Measurements from ENCODE around the gene RTN4RL2.

The RTN4RL2 gene

DNA sequence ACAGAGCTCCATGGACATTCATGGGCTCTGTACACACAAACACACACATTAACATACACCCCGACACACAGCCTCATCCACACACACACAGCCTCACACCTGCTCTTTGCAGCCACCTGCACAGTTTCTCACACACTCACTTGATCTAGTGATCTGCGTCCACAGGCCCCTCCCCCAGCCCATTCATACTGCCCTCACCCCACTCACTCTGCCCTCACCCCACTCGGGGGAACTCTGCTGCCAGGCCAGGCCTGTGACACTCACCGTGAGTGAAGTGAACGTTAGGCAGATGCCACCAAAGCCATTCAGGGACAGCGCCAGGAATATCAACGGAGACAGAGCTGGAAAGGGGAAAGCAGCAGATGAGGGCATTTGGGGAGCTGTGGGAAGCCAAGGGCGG is 40.2 kb downstream of the RTN4RL2 start:
- no peak for DNase-seq (ENCODE audit: low spot score)

DNA sequence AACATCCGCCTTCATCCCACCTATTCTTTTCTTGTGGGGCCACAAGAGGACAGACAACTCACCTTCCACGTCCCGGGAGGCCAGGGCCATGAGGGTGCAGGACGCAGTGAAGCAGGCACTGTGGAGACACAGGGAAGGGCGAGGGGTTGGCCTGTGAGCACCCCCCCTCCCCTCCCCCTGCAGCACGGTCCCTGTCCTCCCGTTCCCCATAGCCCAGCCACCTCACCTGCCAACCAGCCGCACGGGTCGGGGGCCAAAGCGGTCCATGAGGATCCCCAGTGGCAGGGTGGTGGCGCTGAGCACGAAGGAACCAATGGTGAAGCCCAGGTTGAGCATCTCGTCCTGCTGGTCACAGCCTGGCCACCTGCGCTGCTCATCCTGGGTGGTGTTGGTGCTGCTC is 40.6 kb downstream of the RTN4RL2 start:
- DNase-seq (ENCODE audit: low spot score): no peak

DNA sequence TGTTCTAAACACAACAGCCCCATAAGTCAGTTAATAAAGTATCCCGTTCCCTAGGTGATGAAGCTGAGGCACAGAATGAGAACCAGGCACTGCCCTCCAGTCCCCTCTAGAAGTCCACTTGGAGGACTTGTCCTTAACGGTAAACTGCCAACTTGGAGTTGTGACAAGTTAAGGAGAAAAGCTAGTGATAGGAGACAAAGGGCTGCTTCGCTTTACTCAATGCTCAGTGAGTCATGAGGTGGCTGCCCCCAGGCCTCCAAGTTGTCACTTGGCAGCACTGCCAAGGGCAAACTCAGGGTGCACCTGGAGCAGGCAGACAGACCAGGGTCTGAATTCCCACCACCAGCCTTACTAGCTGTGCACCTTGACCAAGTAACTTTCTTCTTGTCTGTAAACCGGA is 41.6 kb downstream of the RTN4RL2 start:
- DNase-seq (ENCODE audit: low spot score): no peak

DNA sequence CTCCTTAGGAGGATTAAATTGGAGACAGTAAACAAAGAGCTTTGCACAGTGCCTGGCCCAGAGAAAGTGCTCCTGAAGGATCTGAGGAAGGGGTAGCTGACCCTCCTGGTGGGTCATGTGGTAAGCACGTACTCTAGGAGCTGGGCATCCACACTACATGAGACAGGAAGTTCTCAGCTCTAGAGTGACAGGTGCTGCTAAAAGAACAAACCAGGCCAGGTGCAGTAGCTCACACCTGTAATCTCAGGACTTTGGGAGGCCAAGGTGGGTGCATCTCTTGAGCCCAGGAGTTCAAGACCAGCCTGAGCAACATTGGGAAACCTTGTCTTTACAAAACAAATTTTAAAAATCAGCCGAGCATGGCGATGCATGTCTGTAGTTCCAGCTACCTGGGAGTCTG is 42.0 kb downstream of the RTN4RL2 start:
- no peak for DNase-seq (ENCODE audit: low spot score)

DNA sequence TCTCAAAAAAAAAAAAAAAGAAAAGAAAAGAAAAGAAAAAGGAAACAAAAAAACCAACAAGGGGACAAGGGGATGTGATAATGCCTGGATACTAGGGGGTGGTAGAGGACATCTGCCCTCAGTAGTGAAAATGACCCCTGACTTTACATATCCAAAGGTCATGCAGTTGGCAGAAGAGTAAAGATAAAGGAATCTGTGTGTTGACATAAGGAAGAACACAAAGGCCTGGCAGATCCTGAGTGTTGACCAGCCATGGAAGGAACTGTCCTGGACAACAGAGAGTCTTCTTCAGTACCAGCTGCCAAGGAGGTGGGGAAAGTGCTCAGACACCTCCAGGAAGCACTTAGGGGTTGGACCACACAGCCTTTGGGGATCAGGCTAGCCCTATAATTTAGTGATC is 42.5 kb downstream of the RTN4RL2 start:
- DNase-seq (ENCODE audit: low spot score): no peak

DNA sequence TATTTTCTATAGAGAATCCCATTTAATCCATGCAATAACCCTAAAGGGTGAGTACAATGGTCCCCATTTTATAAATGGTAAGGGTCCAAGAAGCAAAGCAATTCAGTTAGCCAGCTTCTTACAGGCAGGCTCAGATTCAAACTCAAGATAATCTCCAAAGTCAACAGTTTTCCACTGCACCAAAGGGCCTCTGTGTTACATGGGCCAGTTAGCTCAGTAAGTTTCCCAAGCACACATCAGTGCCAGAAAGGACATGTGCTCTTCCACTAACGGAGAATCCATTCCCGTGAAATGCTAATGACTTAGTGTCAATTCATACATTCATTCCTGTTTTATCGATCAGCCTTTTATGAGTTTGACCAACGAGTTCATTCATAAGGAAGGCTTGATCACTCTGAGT is 44.2 kb downstream of the RTN4RL2 start:
- no peak for DNase-seq (ENCODE audit: low spot score)

DNA sequence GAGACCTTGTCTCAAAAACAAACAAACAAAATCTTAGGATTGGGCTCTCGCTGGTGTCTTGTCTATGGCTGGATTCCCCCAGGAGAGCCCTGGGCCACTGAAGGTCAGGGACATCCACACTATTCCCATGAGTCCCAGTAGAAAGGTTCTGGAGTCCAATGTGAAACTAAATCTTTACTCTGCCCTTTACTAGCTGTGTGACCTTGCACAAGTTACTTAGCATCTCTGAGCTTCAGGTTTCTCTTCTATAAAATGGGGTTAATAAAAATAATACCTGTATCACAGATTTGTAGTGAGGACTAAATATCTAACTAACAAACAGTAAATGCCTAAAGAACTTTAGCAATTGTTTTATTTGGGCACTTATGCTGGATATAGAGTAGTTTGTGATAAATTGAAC is 46.2 kb downstream of the RTN4RL2 start:
- DNase-seq (ENCODE audit: low spot score): no peak

DNA sequence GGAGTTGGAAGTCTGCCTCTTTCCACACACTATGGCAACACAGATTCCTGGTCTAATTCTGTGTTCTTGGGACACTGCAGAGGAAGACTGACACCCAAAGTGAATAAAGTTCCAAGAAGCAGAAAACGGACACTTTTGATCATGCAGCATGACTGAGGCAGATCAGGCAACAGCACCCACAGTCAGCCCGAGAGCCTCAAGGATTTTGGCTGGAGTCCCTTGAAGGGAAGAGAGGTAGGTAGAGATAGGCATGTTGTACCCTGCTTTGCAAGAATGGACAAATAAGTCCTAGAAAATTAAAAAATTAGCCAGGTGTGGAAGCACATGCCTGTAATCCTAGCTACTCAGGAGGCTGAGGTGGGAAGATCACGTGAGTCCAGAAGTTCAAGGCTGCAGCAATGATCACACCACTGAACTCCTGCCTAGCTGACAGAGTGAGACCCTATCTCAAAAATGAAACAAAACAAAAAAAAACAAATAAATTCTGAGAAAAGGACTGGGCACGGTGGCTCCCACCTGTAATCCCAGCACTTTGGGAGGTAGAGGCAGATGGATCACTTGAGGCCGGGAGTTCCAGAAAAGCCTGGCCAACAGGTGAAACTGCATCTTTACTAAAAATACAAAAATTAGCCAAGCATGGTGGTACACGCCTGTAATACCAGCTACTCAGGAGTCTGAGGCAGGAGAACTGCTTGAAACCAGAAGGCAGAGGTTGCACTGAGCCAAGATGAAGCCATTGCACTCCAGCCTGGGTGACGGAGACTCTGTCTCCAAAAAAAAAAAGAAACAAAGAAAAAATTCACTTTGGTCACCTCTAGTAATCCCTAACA is 48.2 kb downstream of the RTN4RL2 start:
- DNase-seq (ENCODE audit: low spot score): no peak

DNA sequence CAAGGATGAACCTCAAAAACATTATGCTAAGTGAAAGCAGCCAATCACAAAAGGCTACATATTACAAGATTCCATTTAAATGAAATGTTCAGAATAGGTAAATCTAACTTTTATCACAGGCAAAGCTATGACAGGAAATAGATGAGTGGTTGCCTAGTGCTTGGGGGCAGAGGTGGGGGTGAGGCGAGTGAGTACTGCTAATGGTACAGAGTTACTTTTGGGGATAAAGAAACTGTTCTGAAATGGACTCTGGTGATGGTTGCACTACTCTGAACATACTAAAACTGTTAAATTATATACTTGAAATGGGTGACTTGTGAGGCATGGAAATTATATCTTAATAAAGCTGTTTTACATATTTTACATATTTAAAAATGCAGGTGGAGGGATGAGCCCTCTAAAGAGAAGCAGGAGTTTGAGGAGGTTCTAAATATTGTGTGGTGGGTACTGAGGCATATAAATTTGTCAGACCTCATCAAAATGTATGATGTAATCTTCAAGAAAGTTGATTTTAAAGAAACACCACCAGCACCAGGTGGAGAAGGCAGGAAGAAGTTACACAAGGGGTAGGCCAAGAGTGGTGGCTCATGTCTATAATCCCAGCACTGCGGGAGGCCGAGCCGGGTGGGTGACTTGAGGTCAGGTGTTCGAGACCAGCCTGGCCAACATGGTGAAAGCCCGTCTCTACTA is 51.6 kb downstream of the RTN4RL2 start:
- no peak for DNase-seq (ENCODE audit: low spot score)

DNA sequence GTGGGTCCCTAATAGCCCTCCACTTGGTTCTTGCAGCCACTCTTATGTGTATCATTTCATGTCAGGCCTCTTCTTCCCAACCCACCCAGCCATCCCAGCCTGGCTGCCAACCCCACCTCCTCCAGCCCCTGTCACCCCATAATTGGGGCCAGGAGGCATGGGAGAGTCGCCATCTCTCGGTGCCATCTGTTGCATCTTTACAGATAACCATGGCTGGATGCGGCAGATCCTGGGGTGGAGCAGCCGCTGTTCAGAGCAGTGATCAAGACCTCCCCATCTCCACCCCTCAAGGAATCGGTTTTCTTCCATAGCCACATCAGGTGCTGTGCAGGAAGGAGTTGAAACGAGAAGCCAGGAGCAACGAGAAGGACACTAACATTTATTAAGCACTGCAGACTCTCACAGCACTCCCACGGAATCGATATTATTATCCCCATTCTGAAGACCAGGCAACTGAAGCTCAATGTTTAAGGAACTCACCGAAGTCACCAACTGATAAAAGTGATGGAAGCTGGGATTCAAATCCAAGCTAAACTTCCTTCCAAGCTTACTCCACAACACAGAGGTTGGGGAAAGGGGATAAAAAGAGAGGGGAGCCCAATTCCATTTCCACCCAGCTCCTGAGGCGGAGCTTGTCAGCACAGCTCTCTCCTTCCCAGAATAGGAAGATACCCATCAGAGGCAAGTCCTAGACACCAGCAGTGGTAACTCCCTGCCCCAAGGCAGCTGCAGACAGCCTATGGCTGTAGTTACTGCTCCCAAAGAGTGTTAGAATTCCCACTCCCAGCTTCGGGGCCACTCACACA is 52.5 kb downstream of the RTN4RL2 start:
- DNase-seq (ENCODE audit: low spot score): no peak

DNA sequence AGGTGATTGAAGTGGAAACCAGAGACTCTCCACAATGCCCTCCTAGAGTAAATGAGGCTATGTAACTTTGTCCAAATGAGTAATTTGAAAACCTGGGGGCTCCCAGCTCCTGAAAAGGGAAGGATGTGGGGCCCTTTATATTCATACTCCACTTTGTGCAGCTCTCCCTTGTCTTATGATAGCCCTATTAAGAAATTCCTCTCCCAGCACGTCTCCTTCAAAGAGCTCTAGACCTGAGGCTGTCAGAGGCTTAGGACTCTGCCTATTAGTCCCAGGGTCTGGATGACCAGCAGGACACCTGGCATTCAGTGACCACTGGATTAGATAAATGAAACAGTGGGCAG is 53.1 kb downstream of the RTN4RL2 start:
- no peak for DNase-seq (ENCODE audit: low spot score)

DNA sequence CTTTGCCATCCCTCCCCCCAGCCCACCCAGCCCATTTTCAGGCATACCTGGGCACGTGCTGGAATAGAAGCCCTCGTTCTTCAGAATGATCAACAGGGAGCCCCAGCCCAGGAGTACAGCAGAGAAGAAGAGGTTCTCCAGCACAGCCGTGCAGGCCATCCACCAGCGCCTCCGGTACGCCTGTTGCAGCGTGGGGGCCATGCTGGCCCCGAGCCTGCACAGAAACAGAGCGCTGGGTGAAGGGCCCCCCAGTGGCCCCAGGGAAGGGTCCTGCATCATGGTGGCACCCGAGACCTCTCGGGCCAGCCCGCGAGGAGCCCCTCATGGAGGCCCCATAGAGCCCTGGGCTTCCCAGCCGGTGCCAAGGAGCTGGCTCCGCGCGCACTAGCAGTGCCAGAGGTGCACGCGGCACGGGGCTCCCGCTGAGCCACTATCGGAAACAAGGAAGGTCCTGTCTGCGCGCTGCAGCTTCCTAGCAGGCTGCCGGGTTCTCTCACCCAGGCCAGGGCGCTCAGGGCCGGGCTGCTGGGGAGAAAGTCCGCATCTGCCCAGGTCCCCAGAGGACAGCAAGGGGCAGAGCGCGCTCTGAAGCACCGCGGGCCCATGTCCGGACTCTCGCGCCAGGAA is 53.7 kb downstream of the RTN4RL2 start:
- peak; percentile 61 for DNase-seq (ENCODE audit: low spot score)

DNA sequence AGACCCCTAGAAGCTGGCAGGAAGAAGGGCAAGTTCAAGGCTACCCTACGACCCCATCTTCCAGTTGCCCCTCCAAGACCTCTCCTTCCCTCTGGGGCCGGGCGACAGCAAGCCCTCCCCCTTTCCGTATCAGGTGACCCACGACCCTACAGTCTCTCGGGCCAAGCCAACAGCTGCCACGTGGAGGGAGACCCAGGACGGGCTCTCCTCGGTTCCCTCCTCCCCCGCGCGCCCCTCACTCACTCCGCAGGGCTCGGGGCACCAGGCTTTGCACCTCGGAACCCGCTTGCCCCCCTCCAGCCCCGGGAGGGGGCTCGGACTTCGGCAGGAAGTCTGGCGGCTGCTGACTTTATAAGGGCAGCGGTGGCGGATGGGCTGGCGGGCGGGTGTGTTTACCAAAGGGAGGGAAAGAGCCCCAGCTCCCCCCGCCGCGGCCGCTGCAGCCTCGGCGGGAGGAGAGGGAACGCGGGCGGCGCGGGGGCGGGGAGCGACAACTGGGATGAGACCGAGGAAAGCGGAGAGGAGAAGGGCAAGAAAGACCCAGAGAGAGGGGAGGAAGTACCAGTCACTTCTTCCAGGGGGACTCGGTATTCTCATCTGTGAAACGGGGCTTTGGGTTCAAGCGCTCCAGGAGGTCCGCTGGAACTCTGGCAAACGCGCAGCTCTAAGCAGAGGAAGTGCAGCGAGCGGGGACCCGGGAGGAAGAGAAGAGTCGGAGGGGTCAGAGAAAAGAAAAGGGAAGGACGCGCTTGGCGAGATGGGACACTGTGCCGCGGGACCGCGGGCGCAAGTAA is 54.4 kb downstream of the RTN4RL2 start:
- DNase-seq (ENCODE audit: low spot score): peak; percentile 36

DNA sequence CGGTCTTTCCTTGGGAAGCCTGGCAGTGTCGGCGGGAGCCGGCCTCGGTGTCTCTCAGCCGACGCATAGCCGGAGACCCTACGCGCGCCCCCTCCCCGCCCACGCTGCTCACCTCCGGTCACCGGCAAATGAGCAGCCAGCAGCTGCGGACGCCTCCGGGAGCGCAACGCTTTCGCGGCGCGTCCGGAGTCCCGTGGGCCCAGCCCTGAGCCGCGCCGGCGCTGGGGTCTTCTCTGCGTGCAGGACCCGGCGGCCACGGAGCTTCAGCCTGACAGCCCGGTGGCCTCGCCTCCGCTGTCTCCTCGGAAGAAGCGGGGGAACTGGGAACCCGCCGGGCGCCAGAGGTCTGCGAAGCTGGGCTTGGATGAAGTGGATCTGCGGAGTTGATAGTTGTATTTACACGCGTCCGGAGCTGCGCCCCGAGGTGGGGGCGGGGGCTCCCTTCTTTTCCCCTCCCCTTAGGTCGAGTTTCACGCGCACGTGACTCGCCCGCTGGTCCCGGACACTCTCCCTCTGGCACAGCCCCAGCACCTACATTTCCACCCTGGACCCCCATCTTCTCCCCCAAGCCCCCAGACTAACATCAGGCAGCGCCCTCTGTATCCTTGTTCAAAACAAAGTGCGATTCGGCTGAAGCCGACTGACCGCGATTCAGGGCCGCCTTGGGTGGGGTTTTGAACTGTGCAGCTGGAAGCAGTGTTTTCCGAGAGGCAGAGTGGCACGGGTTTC is 55.2 kb downstream of the RTN4RL2 start, which contains the start of gene SLC43A1:
TSS of gene SLC43A1 (minus strand) at position 371 of the 729 bp plus-strand sequence. CDS start 1,591 bp downstream, outside the sequence.
- peak; percentile 70 for DNase-seq (ENCODE audit: low spot score)

DNA sequence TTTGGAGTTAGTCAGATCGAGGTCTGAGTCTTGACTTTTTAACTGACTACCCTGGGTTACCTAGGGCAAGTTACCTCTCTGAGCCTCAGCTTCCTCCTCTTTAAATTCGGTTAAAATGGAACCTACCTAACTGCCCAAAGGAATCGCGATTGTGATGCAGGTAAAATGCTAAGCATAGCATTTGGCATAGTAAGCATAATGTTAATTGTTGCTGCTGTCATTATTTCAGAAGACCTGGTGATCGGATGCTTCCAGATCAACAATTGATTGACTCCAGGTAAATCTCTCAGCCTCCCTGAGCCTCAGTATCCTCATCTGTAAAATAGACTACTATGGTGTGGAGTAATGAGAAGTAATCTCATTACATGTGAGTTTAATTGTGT is 55.7 kb downstream of the RTN4RL2 start:
- DNase-seq (ENCODE audit: low spot score): no peak

DNA sequence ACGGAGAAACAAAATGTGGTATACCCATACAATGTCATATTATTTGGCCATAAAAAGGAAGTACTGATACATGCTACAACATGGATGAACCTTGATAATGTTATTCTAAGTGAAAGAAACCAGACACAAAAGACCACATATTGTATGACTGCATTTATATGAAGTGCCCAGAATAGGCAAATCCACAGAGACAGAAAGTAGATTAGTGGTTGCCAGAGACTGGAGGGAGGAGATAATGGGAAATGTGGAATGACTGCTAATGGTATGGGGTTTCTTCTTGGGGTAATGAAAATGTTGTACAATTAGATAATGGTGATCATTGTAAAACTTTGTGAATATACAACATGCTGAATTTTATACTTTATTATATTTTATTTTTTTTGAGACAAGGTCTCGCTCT is 60.8 kb downstream of the RTN4RL2 start:
- DNase-seq (ENCODE audit: low spot score): no peak

DNA sequence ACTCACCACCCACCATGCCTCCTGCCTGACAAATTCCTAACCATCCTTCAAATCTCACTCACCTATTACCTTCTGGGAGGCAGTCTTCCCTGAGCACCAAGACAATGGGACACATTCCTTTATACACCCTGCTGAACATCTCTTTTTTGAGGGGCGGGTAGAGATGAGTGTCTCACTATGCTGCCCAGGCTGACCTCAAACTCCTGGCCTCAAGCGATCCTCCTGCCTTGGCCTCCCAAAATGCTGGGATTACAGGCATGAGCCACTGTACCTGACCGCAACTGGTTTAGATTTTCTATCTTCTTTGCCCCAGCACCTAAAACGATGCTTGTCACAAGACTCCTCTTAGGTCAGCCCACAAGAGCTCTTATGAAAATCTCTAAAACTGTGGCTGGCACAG is 63.1 kb downstream of the RTN4RL2 start:
- no peak for DNase-seq (ENCODE audit: low spot score)

All from SW480 (cell line).